Esophagus (tissue), 2 donors: ENCODE results near the gene DGKG. TPM values are rescaled to one million over a fixed set of nuclear protein-coding genes. Genes with fewer than 3 reads are reported as not detected.

Source experiments
- H3K27ac ChIP-seq, 2 donors: one replicate each; pipeline ENCODE4 v1.5.1; 2013; ENCODE audit warnings: low read depth in 2 of 2, mild to moderate bottlenecking in 2 of 2, inconsistent platforms in 1 of 2, low read length in 1 of 2, moderate library complexity in 1 of 2
- H3K27me3 ChIP-seq, 2 donors: one replicate each; pipeline ENCODE4 v1.6.1; 2013; ENCODE audit warnings: low read length in 2 of 2, control low read depth in 1 of 2, mild to moderate bottlenecking in 1 of 2; ENCODE audit not compliant: insufficient read depth in 2 of 2, control insufficient read depth in 1 of 2
- H3K36me3 ChIP-seq, 2 donors: one replicate each; pipeline ENCODE4 v1.6.1; 2013; ENCODE audit warnings: low read length in 1 of 2; ENCODE audit not compliant: control insufficient read depth in 2 of 2, insufficient read depth in 2 of 2
- H3K4me1 ChIP-seq, 2 donors: one replicate each; pipeline ENCODE4 v1.6.1; 2013; ENCODE audit warnings: low read length in 1 of 2; ENCODE audit not compliant: control insufficient read depth in 2 of 2, insufficient read depth in 2 of 2
- H3K4me3 ChIP-seq, 2 donors: one replicate each; pipeline ENCODE4 v1.5.1; 2013; ENCODE audit warnings: low read length in 2 of 2, mild to moderate bottlenecking in 2 of 2, low read depth in 1 of 2, moderate library complexity in 1 of 2
- H3K9me3 ChIP-seq, 2 donors: one replicate each; pipeline ENCODE4 v1.6.1; 2013; ENCODE audit warnings: mild to moderate bottlenecking in 2 of 2, low read depth in 1 of 2, low read length in 1 of 2, moderate library complexity in 1 of 2; ENCODE audit not compliant: control insufficient read depth in 2 of 2, insufficient read depth in 1 of 2
- WGBS, 2 donors: extraction: QIAGEN DNeasy Blood & Tissue Kit; methylation state at CpG; one replicate each; pipeline ENCODE4 v1.1.7; 2013; 5-methylcytosine and 5-hydroxymethylcytosine counted together
- polyA plus RNA-seq, 2 donors: library from polyadenylated mRNA; stranded (reverse); fragments of 200-250 nt; gene quantifications; one replicate each; pipeline ENCODE4 v1.2.3, GENCODE V29; 2013
- donor health status: healthy with polysubstance abuse.
- donor health status: Bipolar disorder and iron deficiency.

The DGKG gene
- polyA plus RNA-seq, 2 donors, result 0.88 to 1.6 TPM

- WGBS, 2 donors, result 0 to 1% methylated on average over 61 to 69 of the region's 69 CpGs
- no peaks in the 10 kb centered on the region for H3K27me3 ChIP-seq
- H3K4me1 ChIP-seq, result peaks cover 3 to 4% of the 10 kb centered on the region in 2 donors
- H3K36me3 ChIP-seq, result no peaks in the 10 kb centered on the region
- H3K9me3 ChIP-seq, result no peaks in the 10 kb centered on the region
- peak overlapping the region; percentile 54 to 67 for H3K4me3 ChIP-seq
- H3K27ac ChIP-seq, result peak overlapping the region; percentile 47 to 78
Measured at GRCh38 chr3:186108106-186108940, 253.7 kb downstream of the DGKG start.

- no peaks in the 10 kb centered on the region for H3K9me3 ChIP-seq
- H3K27ac ChIP-seq, result peak overlapping the region in 1 of 2 donors; percentile 34
- H3K4me3 ChIP-seq, result peak overlapping the region; percentile 54 to 67
- no peaks in the 10 kb centered on the region for H3K27me3 ChIP-seq
- peaks cover 3 to 4% of the 10 kb centered on the region in 2 donors for H3K4me1 ChIP-seq
- H3K36me3 ChIP-seq, result no peaks in the 10 kb centered on the region
- WGBS, 2 donors, result 4% methylated on average over 44 to 45 of the region's 45 CpGs
Measured at GRCh38 chr3:186107215-186108105, 254.6 kb downstream of the DGKG start.

DNA sequence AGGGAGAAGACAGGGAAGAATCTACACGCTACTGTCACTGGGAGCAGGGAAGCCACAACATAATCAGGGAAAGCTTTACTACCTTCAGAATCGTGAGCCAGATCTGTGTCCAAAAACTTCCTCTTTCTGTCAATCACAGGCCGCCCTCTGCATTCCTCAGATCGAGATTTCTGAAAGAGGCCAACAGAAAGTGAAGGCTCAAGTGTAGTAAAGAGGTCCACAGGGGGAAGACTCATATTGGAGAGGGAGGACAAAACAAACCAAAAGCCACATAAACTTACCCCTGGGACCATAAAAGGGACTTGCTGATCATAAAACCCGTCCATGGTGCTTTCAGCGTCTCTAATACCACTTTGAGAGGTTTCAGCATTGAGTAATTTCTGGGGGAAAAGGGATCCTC is 256.5 kb downstream of the DGKG start:
- no peaks in the 10 kb centered on the region for H3K9me3 ChIP-seq
- no peaks in the 10 kb centered on the region for H3K27me3 ChIP-seq
- peaks cover 3 to 4% of the 10 kb centered on the region in 2 donors for H3K4me1 ChIP-seq
- 69 to 80% methylated on average over 6 of the region's 6 CpGs for WGBS, 2 donors
- H3K27ac ChIP-seq, result no peak overlapping the region
- no peaks in the 10 kb centered on the region for H3K36me3 ChIP-seq
- H3K4me3 ChIP-seq, result no peak overlapping the region

DNA sequence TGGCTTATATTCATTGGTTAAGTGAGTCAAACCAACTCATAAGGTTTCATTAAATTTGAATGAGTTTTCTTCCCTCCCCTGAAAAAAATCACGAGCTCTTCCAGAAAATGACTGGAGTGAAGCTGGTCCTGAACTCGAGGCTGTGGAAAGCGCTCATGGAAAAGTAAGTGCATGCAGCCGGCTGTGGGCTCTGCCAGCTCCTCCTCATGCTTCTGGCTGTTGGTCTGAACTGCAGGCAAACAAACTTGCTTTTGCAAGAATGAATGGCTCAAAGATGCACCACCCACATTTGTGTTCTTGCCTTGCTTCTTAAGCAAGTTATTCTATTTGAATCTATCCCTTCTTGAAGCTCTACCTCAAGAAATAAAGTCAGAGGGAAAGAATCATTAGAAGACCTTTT is 259.3 kb downstream of the DGKG start:
- Histone ChIP-seq H3K36me3 (no peaks in the 10 kb centered on the region), H3K4me3 (no peak overlapping the region), H3K4me1 (peaks cover 0 to 2% of the 10 kb centered on the region in 2 donors), H3K27ac (no peak overlapping the region), H3K27me3 (no peaks in the 10 kb centered on the region), H3K9me3 (no peaks in the 10 kb centered on the region)
- WGBS, 2 donors, result 37 to 55% methylated on average over 4 of the region's 4 CpGs

- Histone ChIP-seq H3K27ac (no peak overlapping the region), H3K27me3 (no peaks in the 10 kb centered on the region), H3K9me3 (no peaks in the 10 kb centered on the region), H3K36me3 (no peaks in the 10 kb centered on the region), H3K4me1 (peaks cover 0 to 5% of the 10 kb centered on the region in 2 donors), H3K4me3 (no peak overlapping the region)
- 63 to 70% methylated on average over 3 of the region's 3 CpGs for WGBS, 2 donors
Measured at GRCh38 chr3:186100398-186100797, 261.6 kb downstream of the DGKG start.

GRCh38 chr3:186099178-186099577 is 262.9 kb downstream of the DGKG start:
- H3K4me1 ChIP-seq, result peaks cover 0 to 5% of the 10 kb centered on the region in 2 donors
- no peak overlapping the region for H3K4me3 ChIP-seq
- H3K27ac ChIP-seq, result no peak overlapping the region
- H3K36me3 ChIP-seq, result no peaks in the 10 kb centered on the region
- 34 to 45% methylated on average over 5 of the region's 5 CpGs for WGBS, 2 donors
- H3K27me3 ChIP-seq, result no peaks in the 10 kb centered on the region
- H3K9me3 ChIP-seq, result no peaks in the 10 kb centered on the region

- H3K36me3 ChIP-seq, result no peaks in the 10 kb centered on the region
- H3K9me3 ChIP-seq, result no peaks in the 10 kb centered on the region
- no peaks in the 10 kb centered on the region for H3K27me3 ChIP-seq
- peaks cover 0 to 5% of the 10 kb centered on the region in 2 donors for H3K4me1 ChIP-seq
- no peak overlapping the region for H3K4me3 ChIP-seq
- WGBS, 2 donors, result 57 to 61% methylated on average over 3 of the region's 3 CpGs
- H3K27ac ChIP-seq, result no peak overlapping the region
Measured at GRCh38 chr3:186098740-186099139, 263.3 kb downstream of the DGKG start.

DNA sequence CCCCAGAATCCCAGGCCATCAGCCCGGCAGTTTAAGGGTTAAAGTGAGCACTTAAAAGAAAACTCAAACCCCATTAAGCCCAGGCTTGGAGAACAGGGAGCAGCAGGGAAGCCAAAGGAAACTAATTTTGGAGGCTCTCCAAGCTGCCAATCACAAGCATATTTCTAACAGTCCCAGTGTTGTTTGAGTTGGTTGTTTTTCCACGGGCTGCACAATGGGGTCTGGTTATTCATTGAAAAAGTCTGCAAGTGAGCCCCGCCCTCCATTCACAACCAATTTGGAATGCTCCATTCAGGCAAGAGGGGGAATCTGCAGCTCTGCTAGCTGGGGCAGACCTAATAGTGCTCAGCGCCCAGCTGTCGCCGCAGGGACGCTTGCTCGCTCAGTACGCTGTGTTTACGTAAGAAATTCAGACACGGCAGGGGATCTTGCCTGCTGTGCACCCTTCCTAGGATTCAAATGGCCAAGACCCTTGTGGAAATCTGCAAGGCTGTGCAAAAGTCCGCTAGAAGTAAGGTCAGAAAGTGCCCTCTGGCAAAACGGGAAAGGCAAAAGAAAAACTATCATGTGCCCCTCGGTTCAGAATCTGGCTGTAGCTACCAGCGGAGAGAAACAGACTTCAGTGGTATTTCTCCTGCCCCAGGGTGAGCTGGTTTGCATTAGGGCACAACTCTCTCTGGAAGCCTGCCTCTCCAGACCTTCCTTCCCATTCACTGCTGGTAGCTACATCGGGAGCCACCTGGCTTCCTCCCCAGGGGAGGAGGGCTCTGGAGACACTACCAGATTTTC is 264.2 kb downstream of the DGKG start:
- H3K9me3 ChIP-seq, result no peaks in the 10 kb centered on the region
- H3K36me3 ChIP-seq, result no peaks in the 10 kb centered on the region
- no peaks in the 10 kb centered on the region for H3K27me3 ChIP-seq
- WGBS, 2 donors, result 3% methylated on average over 16 of the region's 16 CpGs
- peaks cover 0 to 5% of the 10 kb centered on the region in 2 donors for H3K4me1 ChIP-seq
- H3K4me3 ChIP-seq, result peak overlapping the region; percentile 7 to 34
- H3K27ac ChIP-seq, result peak overlapping the region; percentile 48 to 57

DNA sequence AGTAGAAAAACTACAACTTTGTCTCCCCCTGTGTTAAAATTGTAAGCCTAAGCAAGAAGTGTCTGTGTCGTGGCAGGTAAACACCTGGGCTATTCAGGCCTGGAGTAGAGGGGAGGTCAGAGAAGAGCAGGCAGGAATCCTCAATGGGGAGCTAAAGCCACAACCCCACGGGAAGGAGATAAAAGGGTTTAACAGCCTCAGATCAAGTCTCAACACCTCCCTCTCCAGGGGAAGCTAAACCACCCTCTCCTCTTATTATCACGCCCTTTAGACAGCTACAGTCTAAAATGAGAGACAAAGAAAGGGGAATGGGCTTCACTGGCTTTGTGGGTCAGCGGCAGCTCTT is 264.7 kb downstream of the DGKG start:
- no peaks in the 10 kb centered on the region for H3K27me3 ChIP-seq
- H3K36me3 ChIP-seq, result no peaks in the 10 kb centered on the region
- H3K27ac ChIP-seq, result no peak overlapping the region
- no peaks in the 10 kb centered on the region for H3K9me3 ChIP-seq
- peaks cover 0 to 5% of the 10 kb centered on the region in 2 donors for H3K4me1 ChIP-seq
- H3K4me3 ChIP-seq, result peak overlapping the region in 1 of 2 donors; percentile 34
- 23 to 27% methylated on average over 4 of the region's 4 CpGs for WGBS, 2 donors
